Neural progenitor cell (in vitro differentiated cells): ENCODE results near the gene DLG2.

Source experiments
- CTCF ChIP-seq: fragments of 200-600 bp; sonication (generic); IDR thresholded peaks from 2 replicates; pipeline ENCODE4 v1.5.1; 2017; ENCODE audit warnings: antibody characterized with exemption, mild to moderate bottlenecking
- EZH2 ChIP-seq: fragments of 200-600 bp; sonication (generic); IDR thresholded peaks from 2 replicates; pipeline ENCODE4 v1.6.1; 2017; ENCODE audit warnings: antibody characterized with exemption, mild to moderate bottlenecking, moderate library complexity
- EZH2phosphoT487 ChIP-seq: fragments of 200-600 bp; sonication (generic); IDR thresholded peaks from 2 replicates; pipeline ENCODE4 v1.6.1; 2017; ENCODE audit warnings: antibody characterized with exemption

DNA sequence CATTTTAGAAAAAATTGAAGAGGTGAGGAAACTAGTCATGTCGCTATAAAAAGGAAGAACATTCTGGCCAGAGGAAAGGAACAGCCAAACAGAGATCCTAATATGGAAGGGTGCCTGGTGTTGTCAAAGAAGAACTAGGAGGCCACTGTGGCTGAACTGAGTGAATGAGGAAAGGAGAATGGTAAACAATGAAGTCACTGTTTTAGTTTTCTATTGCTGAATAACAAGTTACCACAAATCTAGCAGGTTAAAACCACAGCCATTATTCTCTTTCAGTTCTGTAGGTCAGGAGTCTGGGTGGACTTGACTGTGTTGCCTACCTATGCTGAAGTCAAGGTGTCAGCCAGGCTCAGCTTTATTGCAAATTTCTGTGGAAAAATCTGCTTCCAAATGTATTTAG is 1791.7 kb downstream of the DLG2 start:
- no peak for TF ChIP-seq CTCF
- TF ChIP-seq EZH2, result no peak
- TF ChIP-seq EZH2phosphoT487, result no peak
